Measurements from ENCODE around the gene SHROOM3.

SHROOM3 gene

GRCh38 chr4:76597423-76597979 lies 162.5 kb downstream of the SHROOM3 start:
- TF ChIP-seq SIN3A (IDR thresholded peaks at IDR 0.05; ENCODE audit: borderline replicate concordance, insufficient read depth, low read length) (no peak), TAF1 (IDR thresholded peaks at IDR 0.05; ENCODE audit: borderline replicate concordance, insufficient read depth, low read length) (no peak), REST (IDR thresholded peaks at IDR 0.05; ENCODE audit: insufficient read depth in 1 of 2, low read depth in 2 of 2, low read length in 2 of 2) (no peak), FOXP2 (optimal IDR thresholded peaks at IDR 0.05; ENCODE audit: borderline replicate concordance, extremely low read depth, extremely low read length, insufficient read depth) (no peak), POLR2AphosphoS5 (IDR thresholded peaks at IDR 0.05; ENCODE audit: low read depth, low read length) (no peak)

- TF ChIP-seq TAF1 (IDR thresholded peaks at IDR 0.05; ENCODE audit: borderline replicate concordance, insufficient read depth, low read length), result no peak
- TF ChIP-seq FOXP2 (optimal IDR thresholded peaks at IDR 0.05; ENCODE audit: borderline replicate concordance, extremely low read depth, extremely low read length, insufficient read depth), result no peak
- TF ChIP-seq SIN3A (IDR thresholded peaks at IDR 0.05; ENCODE audit: borderline replicate concordance, insufficient read depth, low read length), result no peak
- no peak for TF ChIP-seq REST (IDR thresholded peaks at IDR 0.05; ENCODE audit: insufficient read depth in 1 of 2, low read depth in 2 of 2, low read length in 2 of 2)
- no peak for TF ChIP-seq POLR2AphosphoS5 (IDR thresholded peaks at IDR 0.05; ENCODE audit: low read depth, low read length)
Observed at GRCh38 chr4:76600447-76600846, 165.4 kb downstream of the SHROOM3 start.

GRCh38 chr4:76601791-76602190 lies 166.8 kb downstream of the SHROOM3 start:
- TF ChIP-seq FOXP2 (optimal IDR thresholded peaks at IDR 0.05; ENCODE audit: borderline replicate concordance, extremely low read depth, extremely low read length, insufficient read depth) (no peak), POLR2AphosphoS5 (IDR thresholded peaks at IDR 0.05; ENCODE audit: low read depth, low read length) (no peak), SIN3A (IDR thresholded peaks at IDR 0.05; ENCODE audit: borderline replicate concordance, insufficient read depth, low read length) (no peak), TAF1 (IDR thresholded peaks at IDR 0.05; ENCODE audit: borderline replicate concordance, insufficient read depth, low read length) (no peak), REST (IDR thresholded peaks at IDR 0.05; ENCODE audit: insufficient read depth in 1 of 2, low read depth in 2 of 2, low read length in 2 of 2) (no peak)

- TF ChIP-seq SIN3A (IDR thresholded peaks at IDR 0.05; ENCODE audit: borderline replicate concordance, insufficient read depth, low read length), result 0 out of 2 replicates have a peak, but pooled peaks have one; percentile 29
- no peak for TF ChIP-seq REST (IDR thresholded peaks at IDR 0.05; ENCODE audit: insufficient read depth in 1 of 2, low read depth in 2 of 2, low read length in 2 of 2)
- TF ChIP-seq TAF1 (IDR thresholded peaks at IDR 0.05; ENCODE audit: borderline replicate concordance, insufficient read depth, low read length), result no peak
- no peak for TF ChIP-seq POLR2AphosphoS5 (IDR thresholded peaks at IDR 0.05; ENCODE audit: low read depth, low read length)
- TF ChIP-seq FOXP2 (optimal IDR thresholded peaks at IDR 0.05; ENCODE audit: borderline replicate concordance, extremely low read depth, extremely low read length, insufficient read depth), result no peak
Observed at GRCh38 chr4:76605099-76605563, 170.1 kb downstream of the SHROOM3 start.

All from PFSK-1 (cell line).